GM12878 (cell line): Measurements from ENCODE around the gene EFCAB8.

Experiments
- CEBPB ChIP-seq, 2 experiments: fragments of 150-350 bp in 1 of 2; IDR thresholded peaks; 2 replicates each; pipeline ENCODE4 v1.6.1; 2012 to 2014; ENCODE audit warnings: low read depth in 2 of 2, low read length in 2 of 2, borderline replicate concordance in 1 of 2, inconsistent platforms in 1 of 2
- EGR1 ChIP-seq, 2 experiments: IDR thresholded peaks; 1 replicate in 1 of 2; 2 replicates in 1 of 2; pipeline ENCODE4 v1.6.1; 2011 to 2012; ENCODE audit warnings: low read depth in 2 of 2, low read length in 2 of 2, borderline replicate concordance in 1 of 2, mild to moderate bottlenecking in 1 of 2, moderate library complexity in 1 of 2
- EP300 ChIP-seq, 2 experiments: fragments of 150-350 bp in 1 of 2; IDR thresholded peaks; 2 replicates each; pipeline ENCODE4 v1.6.1; 2011 to 2012; ENCODE audit warnings: low read depth in 2 of 2, low read length in 2 of 2, borderline replicate concordance in 1 of 2, improper control_type of control experiment in 1 of 2, inconsistent platforms in 1 of 2; ENCODE audit not compliant: control insufficient read depth in 1 of 2
- ESRRA ChIP-seq: IDR thresholded peaks from 2 replicates; pipeline ENCODE4 v1.6.1; 2012; ENCODE audit warnings: mild to moderate bottlenecking, low read length, improper control_type of control experiment
- FOXK2 ChIP-seq: fragments of 450-650 bp; IDR thresholded peaks from 2 replicates; pipeline ENCODE4 v1.6.1; 2017; ENCODE audit warnings: mild to moderate bottlenecking, moderate library complexity
- JUND ChIP-seq: IDR thresholded peaks from 2 replicates; pipeline ENCODE4 v1.6.1; 2012; ENCODE audit warnings: low read depth, mild to moderate bottlenecking, low read length, improper control_type of control experiment, moderate library complexity
- POLR2A ChIP-seq: IDR thresholded peaks from 2 replicates; pipeline ENCODE4 v1.6.1; 2011; ENCODE audit warnings: low read depth, mild to moderate bottlenecking, low read length
- RFX5 ChIP-seq: IDR thresholded peaks from 2 replicates; pipeline ENCODE4 v1.6.1; 2011; ENCODE audit warnings: low read depth, low read length, improper control_type of control experiment
- ZBTB11 ChIP-seq: fragments of 450-650 bp; formaldehyde crosslinking; IDR thresholded peaks from 2 replicates; pipeline ENCODE4 v1.5.0; 2022; ENCODE audit warnings: mild to moderate bottlenecking, missing genetic modification characterization
- ZNF207 ChIP-seq: fragments of 450-650 bp; IDR thresholded peaks from 2 replicates; pipeline ENCODE4 v1.6.1; 2014; ENCODE audit warnings: antibody characterized with exemption, mild to moderate bottlenecking, borderline replicate concordance

DNA sequence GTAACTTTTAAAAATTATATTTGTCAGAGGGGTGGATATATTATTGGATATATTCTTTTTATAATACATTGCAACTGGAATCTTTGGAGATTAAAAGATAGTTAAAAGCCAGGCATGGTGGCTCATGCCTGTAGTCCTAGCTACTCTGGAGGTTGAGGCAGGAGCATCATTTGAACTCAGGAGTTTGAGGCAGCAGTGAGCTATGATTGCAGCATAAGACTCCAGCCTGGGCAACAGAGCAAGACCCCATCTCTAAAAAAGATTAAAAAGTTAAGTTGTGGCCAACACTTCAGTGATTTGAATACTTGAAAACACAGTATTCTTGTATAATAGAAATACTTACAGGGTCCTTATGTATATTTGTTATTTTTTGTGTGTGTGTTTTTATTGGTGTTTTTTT, 23.8 kb upstream of the EFCAB8 start:
- TF ChIP-seq EGR1 (IDR thresholded peaks at IDR 0.05; ENCODE audit: borderline replicate concordance in 1 of 2, low read depth in 2 of 2, low read length in 2 of 2): no peak
- no peak for TF ChIP-seq EP300 (IDR thresholded peaks at IDR 0.05; ENCODE audit: borderline replicate concordance in 1 of 2, control insufficient read depth in 1 of 2, low read depth in 2 of 2, low read length in 2 of 2)
- TF ChIP-seq ZBTB11 (CRISPR knock-in tag): no peak
- no peak for TF ChIP-seq JUND
- TF ChIP-seq POLR2A: no peak
- TF ChIP-seq CEBPB (IDR thresholded peaks at IDR 0.05; ENCODE audit: borderline replicate concordance in 1 of 2, low read depth in 2 of 2, low read length in 2 of 2): no peak
- TF ChIP-seq FOXK2: no peak
- no peak for TF ChIP-seq ESRRA
- TF ChIP-seq ZNF207: no peak
- no peak for TF ChIP-seq RFX5
